ENCODE data around the gene C2CD4C. TPM values are rescaled to one million over a fixed set of nuclear protein-coding genes. Genes with fewer than 3 reads are reported as not detected.
"Not testable (repeated sequence)": the region's sequence is repeated elsewhere in the genome, so short reads cannot be mapped to it uniquely, and the experiment has no call there.

The C2CD4C gene
- polyA plus RNA-seq, 2 donors = 0.33 to 0.43 TPM

- H3K27ac ChIP-seq (ENCODE audit: low read depth in 2 of 2, low read length in 1 of 2); H3K27me3 ChIP-seq (ENCODE audit: control insufficient read depth in 1 of 2, insufficient read depth in 2 of 2, low read length in 2 of 2); H3K36me3 ChIP-seq (ENCODE audit: control insufficient read depth in 2 of 2, insufficient read depth in 2 of 2, low read length in 1 of 2); H3K4me3 ChIP-seq (ENCODE audit: low read depth in 1 of 2, low read length in 2 of 2); H3K9me3 ChIP-seq (ENCODE audit: control insufficient read depth in 2 of 2, insufficient read depth in 1 of 2, low read depth in 1 of 2, low read length in 1 of 2); H3K4me1 ChIP-seq (ENCODE audit: control insufficient read depth in 2 of 2, insufficient read depth in 2 of 2, low read length in 1 of 2): not testable (repeated sequence)
- 94 to 97% methylated on average over 33 of the region's 33 CpGs for WGBS, 2 donors
Observed at GRCh38 chr19:450912-451481, 42.0 kb upstream of the C2CD4C start.

- Histone ChIP-seq H3K4me1 (ENCODE audit: control insufficient read depth in 2 of 2, insufficient read depth in 2 of 2, low read length in 1 of 2) (no peaks in the 10 kb centered on the region), H3K36me3 (ENCODE audit: control insufficient read depth in 2 of 2, insufficient read depth in 2 of 2, low read length in 1 of 2) (no peaks in the 10 kb centered on the region), H3K9me3 (ENCODE audit: control insufficient read depth in 2 of 2, insufficient read depth in 1 of 2, low read depth in 1 of 2, low read length in 1 of 2) (peaks cover 2 to 3% of the 10 kb centered on the region in 2 donors), H3K4me3 (ENCODE audit: low read depth in 1 of 2, low read length in 2 of 2) (no peak overlapping the region), H3K27ac (ENCODE audit: low read depth in 2 of 2, low read length in 1 of 2) (no peak overlapping the region), H3K27me3 (ENCODE audit: control insufficient read depth in 1 of 2, insufficient read depth in 2 of 2, low read length in 2 of 2) (no peaks in the 10 kb centered on the region)
- 89 to 94% methylated on average over 20 of the region's 20 CpGs for WGBS, 2 donors
Observed at GRCh38 chr19:449916-450315, 41.0 kb upstream of the C2CD4C start.

DNA sequence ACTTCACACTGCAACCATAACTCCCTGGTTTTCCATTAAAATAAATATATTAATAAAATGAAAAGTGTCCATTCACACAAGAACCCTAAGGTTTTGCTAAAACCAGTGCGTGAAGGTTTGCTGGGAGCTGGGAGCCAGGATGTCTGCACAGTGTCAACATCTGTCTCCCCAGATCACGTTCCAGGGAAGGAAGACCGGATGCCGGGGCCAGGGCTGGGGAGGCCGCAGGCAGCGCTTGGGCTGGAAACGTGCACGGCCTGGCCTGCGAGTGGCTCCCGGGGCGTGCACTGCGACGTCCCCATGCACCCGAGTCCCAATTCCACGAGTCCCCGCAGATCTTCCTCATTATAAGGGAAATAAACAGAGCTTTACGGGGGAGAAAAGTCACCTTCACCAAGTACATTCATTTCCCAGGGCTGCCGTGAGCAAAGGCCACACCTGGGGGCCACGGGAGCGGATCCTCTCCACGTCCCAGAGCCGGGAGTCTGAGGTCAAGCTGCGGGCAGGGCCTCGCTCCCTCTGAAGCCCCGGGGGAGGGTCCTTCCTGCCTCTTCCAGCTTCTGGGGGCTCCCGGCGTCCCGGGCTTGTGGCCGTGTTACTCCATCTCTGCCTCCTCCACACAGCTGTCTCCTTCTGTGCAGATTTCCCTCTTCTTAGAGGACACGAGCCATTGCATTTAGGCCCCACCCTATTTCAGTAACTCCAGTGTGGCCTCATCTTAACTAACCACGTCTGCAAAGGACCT, 39.0 kb upstream of the C2CD4C start:
- Histone ChIP-seq H3K27me3 (ENCODE audit: control insufficient read depth in 1 of 2, insufficient read depth in 2 of 2, low read length in 2 of 2) (no peaks in the 10 kb centered on the region), H3K27ac (ENCODE audit: low read depth in 2 of 2, low read length in 1 of 2) (no peak overlapping the region), H3K4me1 (ENCODE audit: control insufficient read depth in 2 of 2, insufficient read depth in 2 of 2, low read length in 1 of 2) (no peaks in the 10 kb centered on the region), H3K9me3 (ENCODE audit: control insufficient read depth in 2 of 2, insufficient read depth in 1 of 2, low read depth in 1 of 2, low read length in 1 of 2) (peaks cover 2 to 3% of the 10 kb centered on the region in 2 donors), H3K36me3 (ENCODE audit: control insufficient read depth in 2 of 2, insufficient read depth in 2 of 2, low read length in 1 of 2) (no peaks in the 10 kb centered on the region), H3K4me3 (ENCODE audit: low read depth in 1 of 2, low read length in 2 of 2) (no peak overlapping the region)
- 59 to 64% methylated on average over 31 of the region's 31 CpGs for WGBS, 2 donors

DNA sequence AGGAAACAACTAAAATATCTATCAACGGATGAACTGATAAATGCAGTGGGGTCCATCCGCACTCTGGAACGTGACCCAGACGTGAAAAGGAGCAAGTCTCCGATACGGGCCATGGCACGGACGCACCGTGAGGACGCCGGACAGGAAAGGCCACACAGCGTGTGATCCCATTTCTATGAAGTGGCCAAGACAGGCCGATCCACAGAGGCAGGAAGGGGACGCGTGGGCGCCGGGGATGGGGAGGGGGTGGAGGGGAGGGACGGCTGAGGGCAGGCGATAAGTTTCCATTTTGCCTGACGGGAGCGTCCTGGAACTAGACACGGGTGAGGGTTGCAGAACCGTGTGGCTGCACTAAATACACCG, 38.1 kb upstream of the C2CD4C start:
- no peaks in the 10 kb centered on the region for H3K27me3 ChIP-seq (ENCODE audit: control insufficient read depth in 1 of 2, insufficient read depth in 2 of 2, low read length in 2 of 2)
- no peaks in the 10 kb centered on the region for H3K4me1 ChIP-seq (ENCODE audit: control insufficient read depth in 2 of 2, insufficient read depth in 2 of 2, low read length in 1 of 2)
- peaks cover 2 to 3% of the 10 kb centered on the region in 2 donors for H3K9me3 ChIP-seq (ENCODE audit: control insufficient read depth in 2 of 2, insufficient read depth in 1 of 2, low read depth in 1 of 2, low read length in 1 of 2)
- no peaks in the 10 kb centered on the region for H3K36me3 ChIP-seq (ENCODE audit: control insufficient read depth in 2 of 2, insufficient read depth in 2 of 2, low read length in 1 of 2)
- no peak overlapping the region for H3K4me3 ChIP-seq (ENCODE audit: low read depth in 1 of 2, low read length in 2 of 2)
- no peak overlapping the region for H3K27ac ChIP-seq (ENCODE audit: low read depth in 2 of 2, low read length in 1 of 2)
- WGBS, 2 donors = 81 to 86% methylated on average over 24 of the region's 24 CpGs

- Histone ChIP-seq H3K4me3 (ENCODE audit: low read depth in 1 of 2, low read length in 2 of 2) (no peak overlapping the region), H3K27me3 (ENCODE audit: control insufficient read depth in 1 of 2, insufficient read depth in 2 of 2, low read length in 2 of 2) (no peaks in the 10 kb centered on the region), H3K9me3 (ENCODE audit: control insufficient read depth in 2 of 2, insufficient read depth in 1 of 2, low read depth in 1 of 2, low read length in 1 of 2) (no peaks in the 10 kb centered on the region), H3K4me1 (ENCODE audit: control insufficient read depth in 2 of 2, insufficient read depth in 2 of 2, low read length in 1 of 2) (no peaks in the 10 kb centered on the region), H3K27ac (ENCODE audit: low read depth in 2 of 2, low read length in 1 of 2) (no peak overlapping the region), H3K36me3 (ENCODE audit: control insufficient read depth in 2 of 2, insufficient read depth in 2 of 2, low read length in 1 of 2) (no peaks in the 10 kb centered on the region)
- 94 to 95% methylated on average over 26 of the region's 26 CpGs for WGBS, 2 donors
Observed at GRCh38 chr19:444677-445210, 35.8 kb upstream of the C2CD4C start.

DNA sequence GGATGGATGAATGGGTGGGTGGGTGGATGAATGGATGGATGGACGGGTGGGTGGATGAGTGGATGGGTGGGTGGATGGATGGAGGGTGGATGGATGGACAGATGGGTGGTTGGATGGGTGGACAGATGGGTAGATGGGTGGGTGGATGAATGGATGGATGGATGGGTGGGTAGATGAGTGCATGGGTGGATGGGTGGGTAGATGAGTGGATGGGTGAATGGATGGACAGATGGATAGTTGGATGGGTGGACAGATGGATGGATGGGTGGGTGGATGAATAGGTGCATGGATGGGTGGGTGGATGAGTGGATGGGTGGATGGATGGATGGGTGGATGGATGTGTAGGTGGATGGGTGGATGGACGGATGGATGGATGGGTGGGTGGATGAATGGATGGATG, 34.1 kb upstream of the C2CD4C start:
- H3K9me3 ChIP-seq (ENCODE audit: control insufficient read depth in 2 of 2, insufficient read depth in 1 of 2, low read depth in 1 of 2, low read length in 1 of 2) = no peaks in the 10 kb centered on the region
- H3K4me1 ChIP-seq (ENCODE audit: control insufficient read depth in 2 of 2, insufficient read depth in 2 of 2, low read length in 1 of 2) = no peaks in the 10 kb centered on the region
- no peaks in the 10 kb centered on the region for H3K27me3 ChIP-seq (ENCODE audit: control insufficient read depth in 1 of 2, insufficient read depth in 2 of 2, low read length in 2 of 2)
- WGBS, 2 donors = 89 to 91% methylated on average over 2 of the region's 2 CpGs
- no peaks in the 10 kb centered on the region for H3K36me3 ChIP-seq (ENCODE audit: control insufficient read depth in 2 of 2, insufficient read depth in 2 of 2, low read length in 1 of 2)
- no peak overlapping the region for H3K4me3 ChIP-seq (ENCODE audit: low read depth in 1 of 2, low read length in 2 of 2)
- H3K27ac ChIP-seq (ENCODE audit: low read depth in 2 of 2, low read length in 1 of 2) = no peak overlapping the region

GRCh38 chr19:442085-442484, 33.1 kb upstream of the C2CD4C start:
- 86 to 96% methylated on average over 2 of the region's 2 CpGs for WGBS, 2 donors
- no peak overlapping the region for H3K4me3 ChIP-seq (ENCODE audit: low read depth in 1 of 2, low read length in 2 of 2)
- H3K36me3 ChIP-seq (ENCODE audit: control insufficient read depth in 2 of 2, insufficient read depth in 2 of 2, low read length in 1 of 2) = no peaks in the 10 kb centered on the region
- no peaks in the 10 kb centered on the region for H3K4me1 ChIP-seq (ENCODE audit: control insufficient read depth in 2 of 2, insufficient read depth in 2 of 2, low read length in 1 of 2)
- no peaks in the 10 kb centered on the region for H3K9me3 ChIP-seq (ENCODE audit: control insufficient read depth in 2 of 2, insufficient read depth in 1 of 2, low read depth in 1 of 2, low read length in 1 of 2)
- H3K27me3 ChIP-seq (ENCODE audit: control insufficient read depth in 1 of 2, insufficient read depth in 2 of 2, low read length in 2 of 2) = no peaks in the 10 kb centered on the region
- H3K27ac ChIP-seq (ENCODE audit: low read depth in 2 of 2, low read length in 1 of 2) = no peak overlapping the region

DNA sequence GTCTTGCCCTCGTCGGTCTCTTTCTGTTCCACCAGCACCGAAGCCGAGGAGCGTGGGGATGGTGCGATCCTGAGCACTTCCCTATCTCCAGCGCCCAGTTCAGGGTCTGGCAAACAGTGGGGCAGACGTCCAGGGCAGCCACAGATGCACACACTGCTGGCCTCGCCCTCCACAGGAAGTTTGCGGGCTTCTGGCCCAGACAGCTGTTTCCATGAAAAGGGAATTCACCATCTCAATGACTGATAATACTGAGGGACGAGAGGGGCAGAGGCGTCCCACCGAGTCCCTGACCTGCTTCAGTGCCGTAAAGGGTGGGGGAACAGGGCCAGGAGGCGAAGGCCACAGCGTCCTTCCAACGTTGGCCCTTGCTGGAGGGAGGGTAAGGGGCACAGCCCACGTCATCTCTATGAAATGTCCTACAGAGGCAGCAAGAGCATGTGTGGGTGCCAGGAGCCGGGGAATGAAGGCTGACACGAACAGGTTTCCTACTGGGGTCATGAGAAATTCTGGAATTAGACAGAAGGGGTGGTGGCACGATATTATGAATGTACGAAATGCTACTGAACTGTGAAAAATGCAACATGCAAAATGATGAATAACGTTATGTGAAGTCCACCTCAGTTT, 32.4 kb upstream of the C2CD4C start:
- 56 to 62% methylated on average over 23 of the region's 23 CpGs for WGBS, 2 donors
- H3K4me3 ChIP-seq (ENCODE audit: low read depth in 1 of 2, low read length in 2 of 2) = no peak overlapping the region
- no peaks in the 10 kb centered on the region for H3K27me3 ChIP-seq (ENCODE audit: control insufficient read depth in 1 of 2, insufficient read depth in 2 of 2, low read length in 2 of 2)
- no peak overlapping the region for H3K27ac ChIP-seq (ENCODE audit: low read depth in 2 of 2, low read length in 1 of 2)
- H3K4me1 ChIP-seq (ENCODE audit: control insufficient read depth in 2 of 2, insufficient read depth in 2 of 2, low read length in 1 of 2) = no peaks in the 10 kb centered on the region
- H3K9me3 ChIP-seq (ENCODE audit: control insufficient read depth in 2 of 2, insufficient read depth in 1 of 2, low read depth in 1 of 2, low read length in 1 of 2) = no peaks in the 10 kb centered on the region
- no peaks in the 10 kb centered on the region for H3K36me3 ChIP-seq (ENCODE audit: control insufficient read depth in 2 of 2, insufficient read depth in 2 of 2, low read length in 1 of 2)

GRCh38 chr19:440391-441212, 31.7 kb upstream of the C2CD4C start:
- Histone ChIP-seq H3K4me3 (ENCODE audit: low read depth in 1 of 2, low read length in 2 of 2) (no peak overlapping the region), H3K36me3 (ENCODE audit: control insufficient read depth in 2 of 2, insufficient read depth in 2 of 2, low read length in 1 of 2) (no peaks in the 10 kb centered on the region), H3K27me3 (ENCODE audit: control insufficient read depth in 1 of 2, insufficient read depth in 2 of 2, low read length in 2 of 2) (no peaks in the 10 kb centered on the region), H3K4me1 (ENCODE audit: control insufficient read depth in 2 of 2, insufficient read depth in 2 of 2, low read length in 1 of 2) (no peaks in the 10 kb centered on the region), H3K9me3 (ENCODE audit: control insufficient read depth in 2 of 2, insufficient read depth in 1 of 2, low read depth in 1 of 2, low read length in 1 of 2) (no peaks in the 10 kb centered on the region), H3K27ac (ENCODE audit: low read depth in 2 of 2, low read length in 1 of 2) (no peak overlapping the region)
- WGBS, 2 donors = 82 to 83% methylated on average over 40 to 48 of the region's 48 CpGs

Data from esophagus (tissue), 2 donors.